Transverse colon (tissue), 4 donors: ENCODE data around the gene PHYKPL.

Experiments used
- CTCF ChIP-seq, 5 experiments: fragments of 200-600 bp in 3 of 5; fragments of 450-650 bp in 2 of 5; sonication (generic) in 3 of 5; IDR thresholded peaks; 1 replicate in 2 of 5; 2 replicates in 3 of 5; pipeline ENCODE4 v1.5.1; 2016 to 2017; ENCODE audit warnings: antibody characterized with exemption in 5 of 5, inconsistent platforms in 3 of 5, mild to moderate bottlenecking in 2 of 5, moderate library complexity in 1 of 5
- POLR2A ChIP-seq: fragments of 450-650 bp; IDR thresholded peaks from one replicate; pipeline ENCODE4 v1.6.1; 2016; ENCODE audit warnings: antibody characterized with exemption, mild to moderate bottlenecking, moderate library complexity
- POLR2AphosphoS5 ChIP-seq, 3 donors: sonication (generic); formaldehyde crosslinking; IDR thresholded peaks; one replicate each; pipeline ENCODE4 v1.6.1; 2016; ENCODE audit warnings: antibody characterized with exemption in 3 of 3

GRCh38 chr5:178198706-178199105 is 33.9 kb downstream of the PHYKPL start:
- TF ChIP-seq CTCF (IDR thresholded peaks at IDR 0.05) (no peak), POLR2A (no peak), POLR2AphosphoS5 (IDR thresholded peaks at IDR 0.05) (no peak)
